HepG2 (cell line): Measurements from ENCODE around the gene RPS14. TPM values are rescaled to one million over a fixed set of nuclear protein-coding genes. Genes with fewer than 3 reads are reported as not detected.

Experiments used
- AFF4 ChIP-seq: sonication (generic); formaldehyde crosslinking; IDR thresholded peaks from 2 replicates; pipeline ENCODE4 v1.4.0; 2020; ENCODE audit warnings: missing genetic modification reagents
- E2F5 ChIP-seq: sonication (generic); formaldehyde crosslinking; conservative IDR thresholded peaks from 2 replicates; pipeline ENCODE4 v1.4.0; 2020; ENCODE audit warnings: missing genetic modification reagents
- FOXO1 ChIP-seq: sonication (generic); formaldehyde crosslinking; IDR thresholded peaks from 2 replicates; pipeline ENCODE4 v1.4.0; 2020; ENCODE audit warnings: missing genetic modification reagents
- KAT7 ChIP-seq: IDR thresholded peaks from 2 replicates; pipeline ENCODE4 v1.6.1; 2018; ENCODE audit warnings: borderline replicate concordance, missing compliant biosample characterization
- MATR3 ChIP-seq: sonication (generic); formaldehyde crosslinking; IDR thresholded peaks from 2 replicates; pipeline ENCODE4 v1.4.0; 2020; ENCODE audit warnings: missing genetic modification reagents
- MLLT10 ChIP-seq: sonication (generic); formaldehyde crosslinking; IDR thresholded peaks from 2 replicates; pipeline ENCODE4 v1.4.0; 2020; ENCODE audit warnings: missing genetic modification reagents
- MXD1 ChIP-seq: sonication (generic); formaldehyde crosslinking; IDR thresholded peaks from 2 replicates; pipeline ENCODE4 v1.4.0; 2020; ENCODE audit warnings: mild to moderate bottlenecking, missing genetic modification reagents
- MYPOP ChIP-seq: sonication (generic); formaldehyde crosslinking; IDR thresholded peaks from 2 replicates; pipeline ENCODE4 v1.8.1; 2023; ENCODE audit warnings: mild to moderate bottlenecking, moderate library complexity, missing genetic modification reagents
- NR0B2 ChIP-seq: sonication (generic); formaldehyde crosslinking; IDR thresholded peaks from 2 replicates; pipeline ENCODE4 v1.4.0; 2020; ENCODE audit warnings: mild to moderate bottlenecking, missing genetic modification reagents
- RBM39 ChIP-seq: fragments of 200-400 bp; formaldehyde crosslinking; IDR thresholded peaks from one replicate; pipeline ENCODE4 v1.6.1; 2018; ENCODE audit warnings: antibody characterized with exemption, mild to moderate bottlenecking, low read depth, low read length; ENCODE audit not compliant: poor library complexity, severe bottlenecking
- SATB2 ChIP-seq: sonication (generic); formaldehyde crosslinking; IDR thresholded peaks from 2 replicates; pipeline ENCODE4 v1.5.0; 2020; ENCODE audit warnings: missing genetic modification reagents
- SIN3B ChIP-seq: fragments of 150-350 bp; IDR thresholded peaks from 2 replicates; pipeline ENCODE4 v1.6.1; 2014; ENCODE audit warnings: low read length
- SMAD1 ChIP-seq: sonication (generic); formaldehyde crosslinking; IDR thresholded peaks from 2 replicates; pipeline ENCODE4 v1.4.0; 2020; ENCODE audit warnings: missing genetic modification reagents, low read depth, mild to moderate bottlenecking, borderline replicate concordance
- SMAD9 ChIP-seq: sonication (generic); formaldehyde crosslinking; IDR thresholded peaks from 2 replicates; pipeline ENCODE4 v1.5.1; 2020; ENCODE audit warnings: mild to moderate bottlenecking, missing genetic modification reagents
- SUZ12 ChIP-seq: fragments of 150-350 bp; IDR thresholded peaks from 2 replicates; pipeline ENCODE4 v1.6.1; 2014; ENCODE audit warnings: low read depth, low read length
- TSC22D2 ChIP-seq: sonication (generic); formaldehyde crosslinking; IDR thresholded peaks from 2 replicates; pipeline ENCODE4 v1.5.1; 2020; ENCODE audit warnings: missing genetic modification reagents, mild to moderate bottlenecking, borderline replicate concordance
- ZNF138 ChIP-seq: sonication (generic); formaldehyde crosslinking; IDR thresholded peaks from 2 replicates; pipeline ENCODE4 v1.5.0; 2020; ENCODE audit warnings: mild to moderate bottlenecking, low read depth, missing genetic modification reagents
- ZNF180 ChIP-seq: sonication (generic); formaldehyde crosslinking; IDR thresholded peaks from 2 replicates; pipeline ENCODE4 v1.4.0; 2020; ENCODE audit warnings: low read depth, missing genetic modification reagents, borderline replicate concordance
- ZNF230 ChIP-seq: sonication (generic); formaldehyde crosslinking; IDR thresholded peaks from 2 replicates; pipeline ENCODE4 v1.4.0; 2020; ENCODE audit warnings: mild to moderate bottlenecking, missing genetic modification reagents
- ZNF333 ChIP-seq: sonication (generic); formaldehyde crosslinking; IDR thresholded peaks from 2 replicates; pipeline ENCODE4 v1.4.0; 2020; ENCODE audit warnings: mild to moderate bottlenecking, missing genetic modification reagents, borderline replicate concordance
- ZNF362 ChIP-seq: sonication (generic); formaldehyde crosslinking; IDR thresholded peaks from 2 replicates; pipeline ENCODE4 v1.4.0; 2020; ENCODE audit warnings: missing genetic modification reagents, mild to moderate bottlenecking, borderline replicate concordance
- ZSCAN30 ChIP-seq: sonication (generic); formaldehyde crosslinking; IDR thresholded peaks from 2 replicates; pipeline ENCODE4 v1.5.0; 2020; ENCODE audit warnings: mild to moderate bottlenecking, missing genetic modification reagents
- polyA plus RNA-seq, 8 experiments: library from polyadenylated mRNA; depleted of rRNA in 3 of 8; stranded (reverse) in 7 of 8; unstranded in 1 of 8; fragments of >200 nt; fragmentation: Illumina TruSeq in 4 of 8; extraction: Trizol in 4 of 8; gene quantifications; 2 replicates each; pipeline versions ENCODE4 v1.2.1 to v1.2.3, GENCODE V29; 2011 to 2016; ENCODE audit warnings: low read depth in 4 of 8, missing spikeins in 1 of 8, mixed read lengths in 1 of 8; ENCODE audit not compliant: insufficient read depth in 1 of 8
- total RNA-seq, 5 experiments: library from RNA; depleted of rRNA; stranded (reverse); fragments of >200 nt; fragmentation: Illumina TruSeq; extraction: Trizol; gene quantifications; 2 replicates each; pipeline ENCODE4 v1.2.3, GENCODE V29; 2016; ENCODE audit warnings: low read depth in 1 of 5

Gene RPS14
- total and polyA plus RNA-seq, 2 of the 13 experiments (the other 11 are each of a cell fraction or from before 2014, with no cell fraction given) = 2,116 to 3,295 TPM

GRCh38 chr5:150428106-150428876 is 21.2 kb downstream of the RPS14 start (continued):
- TF ChIP-seq AFF4 (CRISPR knock-in tag) (no peak), E2F5 (no peak), ZNF180 (CRISPR knock-in tag) (no peak), ZNF333 (CRISPR knock-in tag) (0 out of 2 replicates have a peak, but pooled peaks have one; percentile 19), KAT7 (CRISPR knock-in tag) (no peak), NR0B2 (CRISPR knock-in tag) (no peak), MYPOP (CRISPR knock-in tag) (0 out of 2 replicates have a peak, but pooled peaks have one; percentile 36), SIN3B (no peak), ZNF138 (0 out of 2 replicates have a peak, but pooled peaks have one; percentile 70), ZNF230 (no peak), MATR3 (no peak), SMAD1 (CRISPR knock-in tag) (no peak), TSC22D2 (CRISPR knock-in tag) (no peak), MLLT10 (CRISPR knock-in tag) (no peak), ZSCAN30 (no peak), SATB2 (CRISPR knock-in tag) (no peak), ZNF362 (CRISPR knock-in tag) (no peak), FOXO1 (CRISPR knock-in tag) (no peak; the same call in 1 of the 2 replicates), MXD1 (CRISPR knock-in tag) (no peak), RBM39 (no peak), SUZ12 (no peak), SMAD9 (CRISPR knock-in tag) (no peak)
